Measurements from ENCODE around the gene SHB.

SHB gene

GRCh38 chr9:37921168-37921510 lies 147.9 kb downstream of the SHB start:
- CTCF ChIA-PET: interaction anchor here (0.7 to 1.3 kb wide), 4 partner anchors 10 to 653 kb away, joined by 3 to 5 read pairs (median 4); no protein-coding TSS in a partner anchor
- POLR2A ChIA-PET: no interaction called here
- TF ChIP-seq CTCF (tag by site-specific recombination; IDR thresholded peaks at IDR 0.05): no peak
- no peak for TF ChIP-seq GLI2 (tag by site-specific recombination; IDR thresholded peaks at IDR 0.05; ENCODE audit: borderline replicate concordance, low read depth)
- TF ChIP-seq SCRT1 (tag by site-specific recombination; IDR thresholded peaks at IDR 0.05; ENCODE audit: borderline replicate concordance): no peak
- TF ChIP-seq, protein P1, sequence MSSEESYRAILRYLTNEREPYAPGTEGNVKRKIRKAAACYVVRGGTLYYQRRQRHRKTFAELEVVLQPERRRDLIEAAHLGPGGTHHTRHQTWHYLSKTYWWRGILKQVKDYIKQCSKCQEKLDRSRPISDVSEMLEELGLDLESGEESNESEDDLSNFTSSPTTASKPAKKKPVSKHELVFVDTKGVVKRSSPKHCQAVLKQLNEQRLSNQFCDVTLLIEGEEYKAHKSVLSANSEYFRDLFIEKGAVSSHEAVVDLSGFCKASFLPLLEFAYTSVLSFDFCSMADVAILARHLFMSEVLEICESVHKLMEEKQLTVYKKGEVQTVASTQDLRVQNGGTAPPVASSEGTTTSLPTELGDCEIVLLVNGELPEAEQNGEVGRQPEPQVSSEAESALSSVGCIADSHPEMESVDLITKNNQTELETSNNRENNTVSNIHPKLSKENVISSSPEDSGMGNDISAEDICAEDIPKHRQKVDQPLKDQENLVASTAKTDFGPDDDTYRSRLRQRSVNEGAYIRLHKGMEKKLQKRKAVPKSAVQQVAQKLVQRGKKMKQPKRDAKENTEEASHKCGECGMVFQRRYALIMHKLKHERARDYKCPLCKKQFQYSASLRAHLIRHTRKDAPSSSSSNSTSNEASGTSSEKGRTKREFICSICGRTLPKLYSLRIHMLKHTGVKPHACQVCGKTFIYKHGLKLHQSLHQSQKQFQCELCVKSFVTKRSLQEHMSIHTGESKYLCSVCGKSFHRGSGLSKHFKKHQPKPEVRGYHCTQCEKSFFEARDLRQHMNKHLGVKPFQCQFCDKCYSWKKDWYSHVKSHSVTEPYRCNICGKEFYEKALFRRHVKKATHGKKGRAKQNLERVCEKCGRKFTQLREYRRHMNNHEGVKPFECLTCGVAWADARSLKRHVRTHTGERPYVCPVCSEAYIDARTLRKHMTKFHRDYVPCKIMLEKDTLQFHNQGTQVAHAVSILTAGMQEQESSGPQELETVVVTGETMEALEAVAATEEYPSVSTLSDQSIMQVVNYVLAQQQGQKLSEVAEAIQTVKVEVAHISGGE (tag by site-specific recombination; conservative IDR thresholded peaks at IDR 0.05; ENCODE audit: low read depth): no peak
- no peak for TF ChIP-seq ZSCAN16 (tag by site-specific recombination; IDR thresholded peaks at IDR 0.05)
- TF ChIP-seq ZNF626 (tag by site-specific recombination; IDR thresholded peaks at IDR 0.05): no peak
- no peak for TF ChIP-seq ZNF248 (tag by site-specific recombination; IDR thresholded peaks at IDR 0.05)
- no peak for TF ChIP-seq ZNF175 (tag by site-specific recombination; IDR thresholded peaks at IDR 0.05)
- TF ChIP-seq ZIC2 (tag by site-specific recombination; IDR thresholded peaks at IDR 0.05): no peak
- TF ChIP-seq YY1 (tag by site-specific recombination; IDR thresholded peaks at IDR 0.05): no peak
- TF ChIP-seq ZNF157 (tag by site-specific recombination; IDR thresholded peaks at IDR 0.05): no peak
- no peak for TF ChIP-seq ZNF664 (tag by site-specific recombination; IDR thresholded peaks at IDR 0.05)
- TF ChIP-seq SP2 (tag by site-specific recombination; IDR thresholded peaks at IDR 0.05): no peak
- TF ChIP-seq ZBTB17 (tag by site-specific recombination; IDR thresholded peaks at IDR 0.05): no peak
- no peak for TF ChIP-seq ZNF645 (tag by site-specific recombination; IDR thresholded peaks at IDR 0.05)
- TF ChIP-seq ZNF26 (tag by site-specific recombination; IDR thresholded peaks at IDR 0.05): no peak
- no peak for TF ChIP-seq ZNF514 (tag by site-specific recombination; IDR thresholded peaks at IDR 0.05)
- TF ChIP-seq ZNF830 (tag by site-specific recombination; IDR thresholded peaks at IDR 0.05; ENCODE audit: low read depth): no peak
- TF ChIP-seq GLIS1 (tag by site-specific recombination; IDR thresholded peaks at IDR 0.05): no peak
- no peak overlapping the region for H3K27ac ChIP-seq (ENCODE audit: extremely low read depth, low read depth, low read length)
- H3K4me1 ChIP-seq (ENCODE audit: control insufficient read depth, insufficient read depth, low read length): no peaks in the 10 kb centered on the region
- H3K4me3 ChIP-seq (ENCODE audit: low read depth, low read length): no peak overlapping the region
- no peaks in the 10 kb centered on the region for H3K9me3 ChIP-seq (ENCODE audit: control insufficient read depth, insufficient read depth, low read depth, low read length)
- peaks cover 0 to 67% of the 10 kb centered on the region in 2 experiments; a peak in 1 of 3 replicates for H3K36me3 ChIP-seq (ENCODE audit: control insufficient read depth in 2 of 2, insufficient read depth in 1 of 2, low read length in 2 of 2)
